Mesenteric fat pad (tissue), 1 donor: Measurements from ENCODE around the gene CDC42BPA. TPM values are rescaled to one million over a fixed set of nuclear protein-coding genes. Genes with fewer than 3 reads are reported as not detected.

ENCODE experiments used
- DNase-seq: peaks from one replicate; pipeline ENCODE4 v3.0.0-alpha.2; 2020; ENCODE audit warnings: low spot score
- total RNA-seq: library from RNA; stranded (reverse); fragmentation: NEBNext Ultra II Directional; extraction: Animal tissue kit (Norgen Biotek cat#: 25700); gene quantifications from one replicate; pipeline ENCODE4 v1.2.1, GENCODE V29; 2021
- donor health status: DM: yes; HTN: yes; CAD: no.

The CDC42BPA gene
- total RNA-seq, 1 donor from 2014 or later, result 42.5 TPM

DNA sequence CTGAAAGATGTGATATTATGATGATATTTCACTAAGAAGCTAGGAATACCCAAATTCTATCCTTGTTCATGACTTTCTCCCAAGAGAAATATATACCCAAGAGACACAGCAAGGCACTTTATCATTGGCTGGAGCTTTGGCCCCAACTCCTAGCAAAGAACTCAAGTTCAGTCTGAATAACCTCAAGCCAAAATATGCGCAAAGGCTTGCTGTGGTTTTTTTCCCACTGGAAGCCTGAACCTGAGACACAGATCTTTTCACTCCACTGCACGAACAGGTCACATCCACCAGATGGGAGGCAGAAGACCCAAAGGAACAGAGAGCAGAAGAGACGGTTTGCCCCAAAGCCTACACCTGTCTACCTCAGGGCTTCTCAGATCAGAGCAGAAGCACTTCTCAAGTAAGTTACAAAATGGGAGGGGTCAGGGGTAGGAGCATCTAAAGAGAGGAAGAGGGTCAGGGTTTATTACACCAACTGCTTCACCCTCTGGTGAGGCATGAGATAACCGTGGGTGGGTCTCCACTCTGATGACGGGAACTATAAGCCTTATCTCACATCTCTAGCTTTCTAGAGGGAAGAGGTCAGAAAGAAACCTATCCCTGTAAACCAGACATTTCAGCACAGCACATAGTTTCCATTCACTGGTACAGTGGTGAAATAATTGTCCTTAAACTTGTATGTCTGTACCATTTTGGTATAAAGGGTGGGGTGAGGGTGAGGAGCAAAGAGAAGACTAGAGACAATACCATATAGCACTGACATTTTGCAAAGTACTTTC lies 17.1 kb upstream of the CDC42BPA start:
- no peak for DNase-seq

DNA sequence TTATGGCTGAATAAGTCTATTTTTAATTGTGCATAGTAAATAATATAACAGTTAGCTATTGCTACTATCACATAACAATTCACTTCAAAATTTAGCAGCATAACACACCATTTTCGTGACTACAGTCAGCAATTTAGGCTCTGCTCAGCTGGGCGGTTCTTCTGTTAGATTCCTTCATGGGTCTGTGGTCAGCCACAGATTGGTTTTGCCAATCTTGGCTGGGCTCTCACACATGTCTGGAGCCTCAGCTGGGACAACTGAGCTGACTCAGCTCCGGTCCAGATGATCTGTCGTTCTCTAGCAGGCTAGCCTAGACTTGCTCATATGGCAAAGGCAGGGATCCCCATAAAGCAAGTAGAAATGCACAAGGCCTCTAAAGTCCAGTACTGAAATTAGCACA lies 15.1 kb upstream of the CDC42BPA start:
- DNase-seq, result no peak

DNA sequence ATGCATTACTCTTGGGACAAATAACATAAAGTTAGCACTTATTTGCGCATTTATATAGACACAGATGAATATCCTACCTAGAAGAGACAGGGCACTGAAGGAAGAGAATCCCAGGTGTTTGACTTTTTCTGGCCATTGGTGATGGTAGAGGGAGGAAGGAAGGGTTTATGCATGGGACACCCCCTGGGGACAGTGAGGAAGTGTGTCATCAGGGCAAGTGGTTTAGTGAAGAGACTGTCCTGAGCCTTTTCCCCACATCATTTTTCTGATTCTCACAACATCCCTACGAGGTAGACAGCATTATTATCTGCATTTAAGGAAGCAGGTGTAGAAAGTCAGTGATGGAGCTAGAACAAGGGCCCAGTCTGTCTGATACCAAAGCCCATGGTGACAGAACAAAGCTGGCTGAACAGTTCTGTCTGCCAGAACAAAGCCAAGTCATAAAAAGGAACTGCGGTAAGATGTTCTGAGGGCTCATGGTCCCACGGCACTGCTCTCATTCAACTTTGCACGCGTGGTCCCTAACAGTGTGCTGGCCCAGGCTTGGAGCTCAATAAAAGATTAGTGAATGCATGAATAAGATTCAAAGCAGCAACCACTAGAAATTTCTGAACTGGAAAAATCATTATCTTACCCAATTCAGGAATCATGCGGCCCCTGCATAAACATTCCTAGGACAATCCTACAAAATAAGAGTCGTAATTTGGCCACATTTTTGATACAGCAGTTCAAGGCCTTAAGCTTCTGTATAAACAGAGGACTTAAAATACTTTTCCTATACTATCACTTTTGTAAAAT lies 12.2 kb upstream of the CDC42BPA start:
- no peak for DNase-seq

DNA sequence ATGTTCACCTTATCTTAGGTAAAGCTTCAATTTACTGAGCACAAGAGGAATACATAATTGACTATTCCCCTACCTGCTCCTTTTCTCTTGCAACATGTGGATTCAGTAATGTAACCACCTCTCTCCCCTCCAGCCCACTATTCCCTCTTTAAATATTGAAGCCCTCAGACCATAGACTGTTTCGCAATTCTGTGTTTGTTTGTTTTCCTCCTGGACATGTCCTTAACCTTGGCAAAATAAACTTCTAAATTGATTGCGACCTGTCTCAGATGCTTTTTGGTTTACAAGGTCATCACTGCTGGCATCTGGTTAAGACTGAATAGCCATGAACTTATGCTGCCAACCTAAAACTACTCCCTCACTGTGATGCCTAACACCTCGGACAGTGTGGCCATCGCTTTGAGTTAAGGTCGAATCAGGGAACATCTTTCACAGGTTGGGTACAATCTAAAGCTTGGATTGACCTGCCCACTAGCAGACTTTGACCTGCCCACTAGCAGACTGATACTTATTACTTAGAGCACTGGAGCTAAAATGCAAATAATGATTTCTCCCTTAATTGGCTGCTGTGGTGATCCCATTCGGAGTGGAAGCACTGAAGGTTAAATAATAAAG lies 10.2 kb upstream of the CDC42BPA start:
- DNase-seq, result no peak

DNA sequence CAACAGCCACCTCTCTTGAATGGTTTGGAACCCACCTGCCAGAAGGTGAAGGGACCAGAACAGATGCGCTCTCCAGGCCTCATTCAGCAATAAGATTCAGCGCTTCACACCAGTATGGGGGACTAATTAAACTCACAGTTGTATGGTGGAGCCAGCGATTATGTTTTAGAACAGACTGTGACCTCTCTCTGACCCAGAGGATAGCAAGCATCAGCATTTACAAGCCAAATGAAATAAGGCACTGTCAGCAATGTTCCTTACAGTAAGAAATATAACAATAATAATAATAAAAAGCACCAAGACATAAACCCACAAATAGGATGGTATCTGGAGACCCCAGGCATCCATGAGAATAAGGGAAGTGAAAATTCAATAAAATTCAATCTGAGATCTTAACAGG lies 6.9 kb upstream of the CDC42BPA start:
- no peak for DNase-seq

DNA sequence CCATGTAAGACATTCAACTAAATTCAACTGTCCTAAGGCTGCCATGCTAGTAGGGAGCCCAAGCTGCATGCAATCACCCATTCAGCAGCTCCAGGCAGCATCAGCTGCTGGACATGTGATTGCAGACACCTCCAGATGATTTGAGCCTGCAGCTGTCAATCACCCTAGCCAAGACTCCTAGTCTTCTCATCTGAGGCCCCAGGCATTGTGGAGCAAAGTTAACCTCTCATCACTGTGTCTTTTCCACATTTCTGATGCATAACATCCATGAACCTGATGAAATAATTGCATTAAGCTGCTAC lies 5.6 kb upstream of the CDC42BPA start:
- DNase-seq, result no peak

DNA sequence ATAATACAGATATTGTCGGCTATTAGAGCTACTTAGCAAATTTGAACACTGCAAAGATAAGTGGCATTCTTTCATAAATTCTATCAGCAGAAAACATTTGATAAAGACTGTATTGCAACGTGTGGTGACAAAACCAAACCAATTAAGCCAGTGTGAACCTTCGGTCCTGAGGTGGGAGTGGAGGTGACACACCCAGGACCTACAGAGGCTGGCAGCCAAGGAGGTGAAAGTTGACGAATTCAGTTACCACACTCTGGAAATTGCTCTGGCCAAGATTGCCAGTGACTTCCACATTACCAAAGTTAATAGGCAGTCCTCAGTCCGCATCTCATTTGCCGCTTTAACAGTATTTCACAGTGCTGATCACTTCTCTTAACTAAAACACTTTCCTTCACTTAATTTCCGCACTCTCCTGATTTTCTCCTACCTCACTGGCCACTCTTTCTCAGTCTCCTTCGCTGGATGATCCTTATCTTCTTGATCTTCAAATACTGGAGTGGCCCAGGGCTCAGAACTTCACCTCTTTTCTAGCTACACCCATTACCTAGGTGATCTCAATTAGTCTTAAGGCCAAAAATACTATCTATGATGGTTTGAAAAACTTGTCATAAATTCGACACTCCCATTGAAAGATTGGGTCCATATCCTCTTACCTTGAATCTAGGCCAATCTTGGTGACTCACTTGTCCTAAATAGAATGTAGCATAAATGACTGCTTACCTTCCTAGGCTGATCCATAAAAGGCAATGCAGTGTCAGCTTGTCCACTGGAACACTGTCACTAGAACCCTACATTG lies 5.1 kb upstream of the CDC42BPA start:
- DNase-seq, result no peak

DNA sequence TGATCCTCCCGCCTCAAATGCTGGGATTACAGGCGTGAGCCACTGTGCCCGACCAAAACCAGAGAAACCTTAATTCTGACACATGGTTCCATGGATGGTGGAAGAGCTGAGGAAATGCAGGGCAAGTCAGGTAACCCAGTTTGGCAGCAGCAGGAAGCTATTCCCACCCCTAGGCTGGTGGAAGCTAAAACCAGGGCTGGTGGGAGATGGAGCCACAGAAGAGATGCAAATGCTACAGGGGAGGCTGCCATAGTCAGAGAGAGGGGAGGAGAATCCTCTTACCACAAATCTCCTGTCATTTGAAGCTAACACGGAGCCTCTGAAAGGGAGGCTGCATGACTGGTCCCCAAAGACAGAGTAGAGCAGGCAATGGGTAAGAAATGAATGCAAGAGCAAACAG lies 4.1 kb upstream of the CDC42BPA start:
- DNase-seq, result no peak

DNA sequence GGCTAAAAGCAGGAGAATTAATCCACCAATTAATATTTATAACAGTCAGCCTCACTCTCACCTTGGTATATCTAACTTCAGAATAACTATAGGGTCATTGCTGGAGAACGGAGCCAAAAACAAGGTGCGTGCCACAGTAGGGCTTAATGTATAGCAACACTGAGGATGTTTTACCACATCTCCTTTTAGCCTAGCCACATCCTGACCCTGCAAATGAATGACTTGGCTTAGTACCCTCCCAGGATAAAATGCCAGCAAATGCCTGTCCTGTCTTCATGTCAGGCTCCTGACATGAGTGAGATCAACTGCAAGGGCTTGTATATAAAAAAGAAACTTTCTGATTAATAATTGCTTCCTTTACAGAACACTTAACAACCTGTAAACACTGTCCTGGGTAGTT lies 2.7 kb upstream of the CDC42BPA start:
- DNase-seq, result no peak

DNA sequence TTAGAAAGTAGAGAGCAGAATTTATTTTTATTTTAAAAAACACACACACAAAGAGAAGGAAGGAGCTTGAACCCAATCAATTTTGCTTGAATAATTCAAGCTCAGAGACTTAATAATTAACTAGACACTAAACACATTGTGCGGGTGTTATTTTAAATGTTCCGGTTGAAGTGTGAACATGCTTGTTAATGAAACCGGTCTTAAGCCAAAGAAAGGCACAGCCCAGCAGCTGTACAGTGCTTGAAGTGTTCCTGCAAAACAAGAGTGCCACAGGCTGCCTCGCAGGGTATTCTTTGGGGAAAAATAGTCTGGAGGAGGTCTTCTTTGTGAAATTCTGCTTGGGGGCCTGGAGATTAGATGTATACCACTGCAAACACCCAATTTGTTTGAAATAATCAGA lies 2.2 kb upstream of the CDC42BPA start:
- DNase-seq, result no peak

DNA sequence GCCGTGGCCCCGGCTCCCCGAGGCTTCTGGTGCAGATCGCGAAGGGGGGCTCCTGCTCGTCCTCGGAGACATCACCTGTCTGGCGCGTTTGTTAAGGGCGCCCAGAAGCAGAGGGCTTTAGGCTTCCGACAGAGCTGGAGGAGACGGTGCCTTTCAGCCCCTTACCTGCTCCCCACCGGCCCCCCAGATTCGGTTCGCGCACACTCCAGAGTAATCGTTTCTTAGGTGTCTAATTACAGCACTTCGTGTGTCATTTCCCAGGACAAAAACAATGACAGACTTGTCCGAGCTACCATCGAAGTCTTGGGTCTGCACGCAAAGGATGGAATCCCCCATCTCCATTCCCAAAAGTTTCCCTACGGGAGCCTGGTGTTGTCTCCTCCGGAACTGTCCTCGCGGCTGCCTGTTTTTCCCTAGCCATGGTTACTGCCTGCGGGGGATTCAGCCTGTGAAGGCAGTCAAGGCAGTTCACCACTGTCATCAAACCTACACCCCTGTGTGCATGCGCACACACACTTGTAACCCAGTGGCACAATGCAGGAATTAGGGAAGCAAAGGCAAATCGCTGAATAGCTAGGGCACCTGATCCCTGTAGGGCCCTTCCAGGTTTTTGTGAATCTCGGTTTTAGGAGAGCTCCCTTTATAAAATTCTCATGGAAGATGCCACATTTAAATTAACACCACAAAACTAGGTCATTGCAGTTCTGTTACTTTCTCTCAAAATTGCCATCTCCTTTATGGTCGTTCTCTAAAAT lies 738 bp upstream of the CDC42BPA start:
- DNase-seq, result no peak

DNA sequence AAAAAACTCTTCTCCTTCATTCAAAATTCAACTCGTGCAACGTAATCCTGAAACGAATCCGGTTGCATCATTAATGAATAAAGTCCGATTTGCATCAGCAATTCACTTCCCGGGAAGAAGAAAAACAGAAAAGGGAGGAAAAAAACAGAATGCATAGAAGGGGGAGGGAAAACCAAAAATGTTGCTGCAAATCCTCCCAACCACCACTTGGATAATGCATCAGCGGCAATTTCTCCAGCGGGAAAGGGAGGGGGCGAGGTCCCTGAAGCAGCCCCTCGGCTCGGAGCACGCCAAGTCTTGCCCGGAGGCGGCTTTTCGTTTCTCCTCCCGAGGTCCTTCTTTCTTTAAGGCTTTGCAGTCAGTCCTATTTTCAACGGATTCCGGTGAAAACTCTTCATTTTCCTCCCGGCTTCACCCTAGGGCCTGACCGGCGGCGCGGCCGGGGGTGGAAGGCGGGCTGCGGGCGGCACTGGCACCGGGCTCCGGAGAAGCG lies 723 bp downstream of the CDC42BPA start:
- no peak for DNase-seq

DNA sequence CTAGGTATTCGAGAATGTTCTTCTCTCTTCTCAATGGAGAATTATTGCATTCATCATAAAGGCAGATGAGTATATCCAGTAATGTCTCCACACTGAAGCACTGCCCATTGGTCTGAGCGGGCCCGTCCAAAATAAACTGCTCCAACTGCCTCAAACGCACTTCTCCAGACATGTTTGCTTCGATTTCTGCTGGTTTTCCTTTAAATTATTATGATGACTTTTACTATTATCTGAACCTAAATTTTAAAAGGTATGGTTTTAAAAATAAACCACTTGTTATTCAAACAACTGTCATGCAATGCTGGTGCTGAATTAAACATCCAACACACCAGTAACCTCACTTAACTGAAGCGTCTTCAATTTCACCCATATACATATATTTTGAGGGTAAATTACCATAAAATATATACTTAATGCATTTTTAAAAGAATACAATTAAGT lies 1.3 kb downstream of the CDC42BPA start:
- DNase-seq, result no peak

DNA sequence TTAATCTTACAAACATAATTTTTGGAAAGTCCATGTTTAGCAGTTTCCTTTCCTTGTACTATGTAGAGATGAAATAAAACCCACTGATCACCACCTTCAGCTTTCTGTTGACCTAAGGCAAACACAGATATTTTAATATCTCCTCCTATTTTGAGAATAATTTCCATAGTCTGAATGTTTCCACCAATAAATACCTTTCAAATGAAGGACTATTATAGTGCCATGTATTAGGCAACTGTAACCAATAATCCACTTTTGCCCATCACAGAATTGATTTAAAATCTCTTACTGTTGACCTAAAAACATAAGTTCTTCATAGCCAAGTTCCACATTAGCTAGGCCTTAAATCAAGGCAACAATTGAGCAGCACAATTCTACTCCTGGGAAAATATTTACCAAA lies 1.8 kb downstream of the CDC42BPA start:
- DNase-seq, result no peak

DNA sequence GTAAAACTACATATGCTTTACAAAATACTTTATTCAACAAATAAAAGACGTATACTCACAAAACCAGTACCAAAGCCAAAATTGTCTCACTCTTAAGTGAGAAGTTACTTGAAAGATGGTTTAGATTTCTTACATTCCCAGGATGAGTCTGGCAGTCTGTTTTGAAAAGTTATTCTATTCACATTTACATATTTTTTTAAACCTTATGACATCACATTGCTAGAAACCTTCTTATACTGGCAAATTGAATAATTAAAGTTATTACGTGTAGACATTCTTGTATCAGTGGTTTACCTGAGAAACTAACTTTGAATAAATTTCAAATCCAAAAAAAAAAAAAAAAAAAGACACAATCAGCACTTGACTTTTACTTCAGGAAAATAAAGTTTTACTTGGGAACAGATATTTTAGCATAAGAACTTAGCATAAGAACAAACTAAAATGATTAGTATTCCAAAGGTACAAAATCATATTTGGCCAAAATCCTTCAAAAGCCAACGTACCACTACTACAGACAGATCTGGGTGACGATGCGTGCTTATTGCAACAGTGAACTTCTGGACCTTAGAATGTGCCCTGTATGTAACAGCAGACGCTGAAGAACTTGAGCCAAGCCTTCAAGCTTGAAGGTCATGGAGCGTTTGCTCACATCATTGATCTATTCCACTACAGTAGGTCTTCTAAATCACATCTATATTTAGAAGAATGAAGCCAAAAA lies 2.5 kb downstream of the CDC42BPA start:
- DNase-seq, result no peak

DNA sequence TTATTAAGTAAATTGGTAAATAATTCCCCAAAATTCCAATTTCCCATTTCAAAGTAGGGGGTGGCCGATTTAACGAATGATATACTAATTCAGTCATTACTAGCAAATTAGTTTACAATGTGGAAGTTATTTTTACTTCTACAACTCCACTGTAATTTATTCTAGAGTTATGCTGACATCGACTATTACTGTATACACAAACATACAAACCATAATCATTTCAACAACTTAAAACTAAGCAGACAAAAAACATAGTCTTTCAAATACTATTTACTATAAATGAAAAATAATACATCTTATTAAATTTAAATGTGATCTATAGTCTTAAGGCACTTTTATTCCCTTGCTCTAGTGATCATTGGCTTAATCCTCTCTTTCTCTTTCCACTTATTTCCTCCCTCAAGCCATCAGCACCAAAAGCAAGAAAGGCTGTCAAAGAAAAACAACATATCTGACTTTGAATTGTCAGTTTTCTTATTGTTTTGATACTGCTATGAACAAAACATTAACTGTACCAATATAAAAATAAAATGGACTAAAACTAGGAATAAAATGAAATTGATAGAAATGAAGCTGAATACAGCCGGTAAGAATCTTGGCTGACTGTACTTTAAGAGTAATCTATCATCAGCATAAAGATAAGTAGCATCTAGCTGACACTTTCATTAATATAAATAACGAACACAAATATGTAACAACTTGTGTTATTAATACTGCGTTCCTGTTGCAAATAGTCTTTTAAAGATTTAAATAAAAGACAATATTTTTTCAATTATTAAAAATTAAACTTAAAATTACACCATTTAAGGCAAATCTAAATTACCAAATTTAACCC lies 4.1 kb downstream of the CDC42BPA start:
- no peak for DNase-seq

DNA sequence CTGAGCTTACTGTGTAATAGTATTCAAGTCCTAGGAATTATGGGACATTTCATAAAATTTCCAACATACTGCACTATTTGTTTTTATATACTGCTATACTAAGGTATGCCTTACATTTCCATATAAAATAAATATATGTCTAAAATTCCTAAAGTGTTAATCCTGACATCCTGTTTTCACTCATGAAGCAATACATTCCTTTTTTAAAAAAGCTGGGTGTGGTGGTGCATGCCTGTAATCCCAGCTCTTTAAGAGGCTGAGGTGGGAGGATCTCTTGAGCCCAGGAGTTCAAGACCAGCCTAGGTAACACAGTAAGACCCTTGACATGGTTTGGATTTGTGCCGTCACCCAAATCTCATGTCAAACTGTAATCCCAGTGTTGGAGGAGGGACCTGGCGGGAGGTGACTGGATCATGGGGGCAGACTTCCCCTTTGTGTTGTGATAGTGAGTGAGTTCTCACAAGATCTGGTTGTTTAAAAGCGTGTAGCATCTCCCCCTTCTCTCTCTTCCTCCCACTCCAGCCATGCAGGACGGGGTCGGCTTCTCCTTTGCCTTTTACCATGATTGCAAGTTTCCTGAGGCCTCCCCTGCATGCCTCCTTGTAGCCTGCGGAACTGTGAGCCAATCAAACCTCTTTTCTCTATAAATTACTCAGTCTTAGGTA lies 5.8 kb downstream of the CDC42BPA start:
- DNase-seq, result no peak

DNA sequence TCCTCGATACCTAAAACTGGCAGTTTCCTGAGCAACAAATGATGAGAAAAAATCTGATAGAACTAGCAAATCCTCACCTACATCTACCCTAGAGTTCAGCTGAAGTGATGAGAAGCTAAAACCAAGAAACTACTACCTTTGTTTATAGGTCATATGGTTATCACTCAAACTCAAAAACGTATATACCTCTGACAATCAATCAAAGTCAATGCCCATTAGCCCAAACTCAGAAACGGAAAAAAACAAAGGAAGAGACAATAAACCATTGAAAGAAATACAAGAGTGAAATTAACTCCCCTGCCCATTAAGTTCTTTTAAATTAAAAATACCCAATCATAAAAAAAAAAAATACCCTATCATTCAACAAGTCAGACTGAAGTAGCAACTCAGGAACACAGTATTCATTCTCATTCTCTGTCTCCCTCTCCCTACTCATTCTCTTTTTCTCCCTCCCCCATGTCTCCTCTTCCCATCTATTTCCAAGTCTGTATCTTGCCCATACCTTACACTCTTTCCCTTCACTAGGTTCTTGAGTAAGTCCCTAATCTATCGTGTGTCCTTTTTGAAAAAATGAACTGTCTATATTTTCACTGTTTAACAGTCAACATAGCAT lies 6.8 kb downstream of the CDC42BPA start:
- no peak for DNase-seq
